NCI-H2081 (cell line): ENCODE measurements around the gene GLI2.

Experiments
- DNase-seq, 2 experiments: peaks; one replicate each; lab custom pipeline; 2025; lab: John Stamatoyannopoulos, UW

Gene GLI2

DNA sequence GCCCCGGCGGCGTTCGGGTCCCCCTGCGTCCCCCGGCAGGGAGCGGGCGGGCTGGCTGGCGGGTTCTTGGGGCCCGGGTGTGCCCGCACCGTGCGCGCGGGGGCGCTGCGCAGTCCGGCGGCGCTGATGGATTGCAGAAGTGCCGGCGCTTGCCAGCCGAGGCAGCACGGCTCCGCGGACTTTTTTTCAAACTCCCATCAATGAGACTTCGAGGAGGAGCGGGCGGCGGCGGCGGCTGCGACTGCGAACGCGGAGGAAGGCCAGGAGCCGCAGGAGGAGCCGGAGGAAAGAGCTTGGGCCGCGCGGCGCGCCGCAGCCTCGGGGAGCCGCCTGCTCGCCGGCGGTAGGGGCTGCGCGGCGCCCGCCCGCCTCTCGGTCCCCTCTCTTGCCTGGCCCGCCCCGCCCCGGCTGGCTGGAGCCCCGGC, at the start of gene GLI2:
Gene GLI2 (plus strand): TSS at position 123 of the 425 bp plus-strand sequence. CDS start 61,453 bp downstream, outside the sequence.
- peak; percentile 41 to 56 for DNase-seq

DNA sequence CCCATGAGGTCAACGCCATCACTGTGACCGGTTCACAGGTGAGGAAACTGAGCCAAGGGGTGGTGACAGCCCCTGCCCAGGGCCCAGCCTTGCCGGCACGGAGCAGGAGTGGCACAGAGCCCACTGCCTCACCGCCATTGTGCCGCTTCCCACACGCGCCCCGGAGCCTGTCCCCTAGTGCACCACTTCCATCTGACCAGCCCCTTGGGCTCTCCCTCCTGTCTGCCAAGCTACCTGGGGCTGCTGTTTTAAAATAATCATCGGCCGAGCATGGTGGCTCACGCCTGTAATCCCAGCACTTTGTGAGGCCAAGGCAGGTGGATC, 49.7 kb upstream of the GLI2 start:
- no peak for DNase-seq

DNA sequence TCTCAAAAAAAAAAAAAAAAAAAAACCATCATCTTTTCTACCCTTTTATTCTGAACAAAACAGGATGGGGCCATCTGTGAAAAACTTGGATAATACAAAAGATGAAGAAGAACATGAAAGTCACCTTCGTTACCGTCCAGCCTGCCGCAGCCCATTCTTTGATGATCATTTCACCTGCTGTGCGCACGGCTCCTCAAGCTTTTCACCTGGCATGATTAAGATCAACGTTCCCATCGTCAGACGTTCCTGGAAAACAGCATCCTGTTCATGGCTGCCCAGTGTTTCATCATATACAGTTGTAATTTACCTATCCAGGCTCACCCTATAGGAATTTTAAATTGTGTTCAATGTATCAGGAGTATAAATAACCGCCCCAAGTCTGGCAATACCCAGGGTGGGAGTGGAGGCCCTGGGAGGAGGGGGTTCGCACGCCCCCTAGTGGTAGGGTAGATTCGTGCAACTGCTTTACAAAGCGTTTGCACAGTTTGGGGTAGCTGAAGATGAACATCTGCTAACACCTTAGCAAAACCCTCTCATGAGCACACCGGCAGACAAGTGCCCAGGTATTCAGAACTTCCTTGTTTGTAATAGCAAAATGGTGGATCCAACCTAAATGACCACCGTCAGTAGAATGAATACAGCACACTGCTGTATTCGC, 49.0 kb upstream of the GLI2 start:
- no peak for DNase-seq

DNA sequence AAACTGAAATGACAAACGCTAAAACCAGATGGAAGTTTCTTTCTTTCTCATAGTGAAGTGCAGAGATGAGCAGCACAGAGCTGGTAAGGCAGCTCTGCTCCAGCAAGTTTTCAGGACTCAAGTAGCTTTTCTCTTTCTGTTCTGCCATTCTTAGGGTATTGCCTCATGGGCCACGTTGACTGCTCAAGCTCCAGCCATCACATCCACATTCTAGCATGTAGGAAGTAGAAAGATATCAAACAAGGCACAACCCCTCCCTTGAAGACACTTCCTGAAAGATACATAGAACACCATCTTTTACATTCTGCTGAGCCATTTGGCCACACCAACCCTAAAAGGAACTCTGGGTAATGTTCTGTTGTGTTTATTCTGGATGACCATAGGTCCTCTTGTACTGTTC, 48.5 kb upstream of the GLI2 start:
- DNase-seq = no peak

GRCh38 chr2:120690521-120690920, 45.1 kb upstream of the GLI2 start:
- no peak for DNase-seq

DNA sequence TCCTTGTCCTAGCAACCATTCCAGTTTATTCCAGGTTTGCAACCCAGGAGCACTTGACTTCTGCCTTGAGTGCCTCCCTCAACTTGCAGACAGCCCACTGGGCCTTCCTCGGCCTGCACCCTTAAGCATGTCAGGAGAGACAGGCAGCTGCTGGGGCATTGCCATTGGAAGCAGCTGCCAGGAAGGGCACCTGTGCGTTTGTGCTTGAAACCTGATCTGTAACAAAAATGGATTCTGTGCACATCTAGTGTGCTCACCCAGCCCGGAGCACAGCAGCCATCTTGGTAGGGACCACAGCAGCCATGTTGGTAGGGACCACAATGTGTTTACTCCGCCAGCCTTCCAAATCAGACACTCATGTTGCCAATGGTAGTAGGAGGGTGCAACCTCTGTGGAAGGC, 44.3 kb upstream of the GLI2 start:
- DNase-seq = peak in 1 of 2 experiments; percentile 15

- DNase-seq = no peak
These were observed 43.0 kb upstream of the GLI2 start for GRCh38 chr2:120692691-120693090.

GRCh38 chr2:120693121-120693520, 42.5 kb upstream of the GLI2 start:
- no peak for DNase-seq

DNA sequence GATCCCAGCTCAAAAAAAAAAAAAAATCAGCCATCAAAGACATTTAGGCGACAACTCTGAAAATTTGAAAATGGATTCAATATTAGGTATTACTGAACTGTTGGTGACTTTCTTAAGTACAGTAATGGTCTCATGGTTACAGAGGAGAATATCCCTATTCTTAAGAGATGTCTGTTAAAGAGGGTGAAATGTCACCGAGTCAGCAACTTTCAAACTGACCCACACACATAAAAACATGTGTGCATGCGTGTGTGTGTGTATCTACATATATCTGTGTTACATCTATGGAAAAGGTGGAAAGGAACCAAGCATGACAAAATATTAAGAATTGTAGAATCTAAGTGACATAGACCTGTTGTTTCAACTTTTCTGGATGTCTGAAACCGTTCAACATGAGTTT, 41.6 kb upstream of the GLI2 start:
- no peak for DNase-seq

DNA sequence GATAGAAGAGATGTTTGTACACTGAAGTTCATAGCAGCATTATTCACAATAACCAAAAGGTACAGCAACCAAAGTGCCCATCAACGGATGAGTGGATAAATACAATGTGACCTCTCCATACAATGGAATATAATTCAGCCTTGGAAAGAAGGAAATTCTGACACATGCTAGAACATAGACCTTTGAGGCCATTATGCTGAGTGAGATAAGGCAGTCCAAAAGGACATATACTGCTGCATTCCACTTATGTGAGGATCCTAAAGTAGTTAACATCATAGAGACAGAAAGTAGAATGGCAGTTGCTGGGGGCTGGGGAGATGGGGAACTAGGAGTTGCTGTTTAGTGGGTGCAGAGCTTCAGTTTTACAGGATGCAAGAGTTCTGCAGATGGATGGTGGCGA, 38.2 kb upstream of the GLI2 start:
- DNase-seq = no peak

DNA sequence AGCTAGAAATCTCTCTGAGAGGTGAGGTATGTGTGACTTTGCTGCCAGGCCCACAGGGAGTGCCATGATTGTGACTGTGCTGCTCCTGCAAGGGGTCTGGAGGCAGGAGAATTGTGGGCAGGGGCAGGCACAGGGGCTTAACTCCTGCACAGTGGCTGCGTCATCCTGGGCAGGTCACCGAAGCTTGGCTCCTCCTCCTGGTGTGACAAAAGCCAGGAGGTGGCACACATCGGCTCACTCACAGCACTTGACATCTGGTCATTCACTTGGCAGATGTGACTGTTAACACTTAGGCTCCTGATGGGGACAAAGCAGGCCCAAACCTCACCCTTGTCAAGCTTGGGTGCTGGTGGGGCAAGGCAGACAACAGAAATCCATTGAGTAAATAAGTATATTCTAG, 36.4 kb upstream of the GLI2 start:
- DNase-seq = no peak

DNA sequence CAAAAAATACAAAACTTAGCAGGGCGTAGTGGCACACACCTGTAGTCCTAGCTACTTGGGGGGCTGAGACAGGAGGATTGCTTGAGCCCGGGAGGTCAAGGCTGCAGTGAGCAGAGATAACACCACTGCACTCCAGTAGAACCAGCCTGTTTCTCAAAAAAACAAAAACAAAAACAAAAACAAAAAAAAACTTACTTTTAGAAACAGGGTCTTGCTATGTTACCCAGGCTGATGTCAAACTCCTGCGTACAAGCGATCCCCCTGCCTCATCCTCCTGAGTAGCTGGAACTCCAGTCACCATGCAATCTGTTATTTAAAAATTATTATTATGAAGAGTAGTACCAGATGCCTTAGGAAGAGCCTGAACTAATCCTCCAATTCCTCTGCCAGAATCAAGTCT, 35.0 kb upstream of the GLI2 start:
- DNase-seq = no peak

- DNase-seq = no peak
These were observed 34.6 kb upstream of the GLI2 start for GRCh38 chr2:120701096-120701495.

DNA sequence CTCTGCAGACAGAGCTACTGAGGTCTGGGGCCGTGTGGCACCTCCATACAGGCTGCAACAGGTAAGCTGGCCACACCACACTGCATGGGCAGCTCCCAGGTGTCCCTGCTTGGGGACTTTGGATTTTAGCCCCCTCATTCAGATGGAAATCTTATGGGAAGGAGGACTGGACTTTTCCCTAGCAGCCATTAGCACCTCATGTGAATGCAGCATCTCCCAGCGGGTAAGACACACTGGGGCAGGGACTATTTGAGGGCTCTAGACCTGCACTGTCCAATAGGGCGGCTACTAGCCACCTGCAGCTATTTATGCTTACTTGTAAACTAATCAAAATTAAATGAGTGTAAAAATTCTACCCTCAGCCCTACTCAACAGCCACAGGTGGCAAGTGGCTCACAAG, 34.2 kb upstream of the GLI2 start:
- no peak for DNase-seq

GRCh38 chr2:120702061-120702460, 33.6 kb upstream of the GLI2 start:
- DNase-seq = no peak

DNA sequence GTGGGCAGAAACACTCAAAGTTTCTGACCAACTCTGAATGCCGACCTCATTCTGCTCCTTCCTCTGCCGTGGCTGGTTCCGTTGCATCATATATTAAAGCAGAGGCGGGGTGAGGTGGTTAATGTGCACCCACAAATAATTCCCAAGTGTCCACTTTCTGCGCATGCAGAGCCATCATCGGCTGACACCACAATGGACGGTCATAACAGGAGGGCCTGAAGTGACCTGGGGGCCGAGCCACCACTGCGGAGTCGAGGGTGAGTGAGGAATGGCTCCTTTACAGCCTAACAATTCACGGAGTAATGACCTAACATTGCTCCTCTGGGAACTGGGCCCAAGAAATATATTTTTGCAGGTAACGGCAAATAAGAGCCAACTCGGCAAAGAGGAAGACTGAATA, 32.9 kb upstream of the GLI2 start:
- no peak for DNase-seq

DNA sequence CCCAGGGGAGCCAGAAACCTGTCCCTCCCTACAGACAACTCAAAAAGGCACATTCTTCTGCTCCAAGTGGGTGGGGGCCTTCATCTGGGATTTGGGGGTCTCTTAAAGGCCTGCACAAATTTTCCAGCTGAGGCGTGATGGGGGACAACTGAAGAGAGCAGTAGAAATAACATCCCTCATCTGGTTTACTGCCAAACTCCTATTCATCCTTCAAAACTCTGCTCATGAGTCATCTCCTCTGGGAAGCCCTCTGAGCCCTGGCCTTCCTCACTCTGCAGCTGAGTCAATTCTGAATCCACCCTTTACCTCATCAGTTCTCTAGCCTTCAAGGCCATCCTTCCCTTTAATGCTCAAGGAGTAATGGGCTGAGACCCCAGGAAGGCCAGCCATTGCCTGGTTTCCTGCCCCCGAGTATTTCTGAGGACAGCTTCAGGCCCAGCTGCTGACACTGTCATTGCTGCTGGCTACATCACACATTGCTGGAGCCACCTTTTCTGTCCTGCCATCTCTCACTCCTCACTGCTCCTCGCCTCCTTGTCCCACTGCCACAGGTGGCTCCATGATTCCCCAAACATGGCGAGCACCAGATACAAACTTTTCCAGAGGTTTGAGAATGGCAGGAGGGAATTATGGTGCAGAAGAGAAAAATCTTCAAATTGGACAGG, 32.2 kb upstream of the GLI2 start:
- DNase-seq = no peak

DNA sequence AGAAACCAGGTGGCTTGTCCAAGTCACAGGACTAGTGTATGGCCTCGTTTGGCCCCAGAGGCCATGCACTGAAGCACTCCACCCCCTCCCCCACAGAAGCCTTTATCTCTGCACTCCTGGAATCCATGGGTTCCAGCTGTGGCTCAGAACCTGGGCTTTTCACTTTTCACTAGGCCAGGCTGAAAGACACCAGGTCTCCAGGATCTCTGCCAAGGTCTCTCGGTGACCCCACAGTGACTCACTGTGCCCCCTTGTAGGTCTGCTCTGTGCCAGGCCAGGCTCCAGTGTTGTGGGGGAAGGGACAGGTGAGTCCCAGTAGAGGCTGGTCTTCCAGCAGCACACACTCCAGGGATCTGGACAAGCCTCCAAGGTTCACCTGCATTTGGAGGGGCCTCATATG, 31.0 kb upstream of the GLI2 start:
- no peak for DNase-seq

DNA sequence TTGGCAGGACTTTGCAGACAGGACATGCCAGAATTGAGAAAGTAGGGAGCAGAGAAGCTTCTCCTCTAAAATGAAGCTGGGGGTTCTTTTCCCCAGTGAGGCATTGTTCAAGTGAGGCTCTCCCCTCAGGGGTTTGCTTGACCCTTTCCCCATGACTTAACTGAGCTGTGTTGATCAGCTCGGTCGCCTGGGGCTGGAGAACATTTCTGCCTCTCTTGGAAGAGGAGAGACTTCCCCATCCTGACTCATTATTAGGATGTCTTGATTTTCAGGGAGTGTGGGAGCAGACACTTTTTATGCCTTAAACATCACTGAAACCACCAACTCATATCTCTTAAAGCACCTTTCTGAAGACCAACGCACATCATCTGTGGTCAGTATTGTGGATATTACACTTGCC, 27.9 kb upstream of the GLI2 start:
- no peak for DNase-seq

GRCh38 chr2:120708944-120709607, 26.6 kb upstream of the GLI2 start:
- DNase-seq = no peak

DNA sequence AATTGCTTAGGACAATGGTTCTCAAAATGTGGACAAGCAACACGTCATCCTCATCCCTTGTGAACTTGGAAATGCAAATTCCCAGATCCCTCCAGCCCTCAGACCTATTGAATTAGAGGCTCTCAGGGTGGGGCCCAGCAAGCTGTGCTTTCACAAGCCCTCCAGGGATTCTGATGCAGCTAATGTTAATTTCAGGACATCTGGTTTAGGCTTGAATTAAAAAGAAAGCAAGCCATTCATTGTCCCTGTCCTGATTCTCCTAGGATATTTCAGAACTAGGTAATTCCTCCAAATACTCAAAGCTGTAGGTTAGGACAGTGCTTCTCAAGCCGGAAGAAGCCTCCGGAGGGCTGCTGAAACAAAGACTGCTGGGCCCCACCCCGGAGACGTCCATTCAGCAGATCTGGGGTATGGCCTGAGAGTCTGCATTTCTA, 26.0 kb upstream of the GLI2 start:
- DNase-seq = no peak

DNA sequence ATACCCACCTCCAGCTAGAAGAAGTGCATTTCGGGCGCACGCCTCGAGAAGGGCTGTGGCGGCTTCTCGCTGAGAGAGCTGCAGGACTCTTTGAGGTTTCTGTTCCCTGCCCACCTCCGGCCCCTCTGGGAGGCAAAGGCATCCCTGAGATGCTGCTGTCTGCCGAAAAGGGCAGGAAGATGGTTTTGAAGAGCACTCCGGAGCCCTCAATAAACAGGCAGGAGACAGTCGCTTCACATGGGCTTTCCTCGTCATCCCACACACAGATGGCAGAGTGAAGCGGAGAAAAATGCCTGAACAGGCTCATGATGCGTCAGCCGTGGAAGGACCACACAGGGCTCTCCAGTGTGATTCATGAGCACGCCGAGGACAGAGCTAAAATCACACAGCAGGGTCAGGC, 25.4 kb upstream of the GLI2 start:
- DNase-seq = no peak

DNA sequence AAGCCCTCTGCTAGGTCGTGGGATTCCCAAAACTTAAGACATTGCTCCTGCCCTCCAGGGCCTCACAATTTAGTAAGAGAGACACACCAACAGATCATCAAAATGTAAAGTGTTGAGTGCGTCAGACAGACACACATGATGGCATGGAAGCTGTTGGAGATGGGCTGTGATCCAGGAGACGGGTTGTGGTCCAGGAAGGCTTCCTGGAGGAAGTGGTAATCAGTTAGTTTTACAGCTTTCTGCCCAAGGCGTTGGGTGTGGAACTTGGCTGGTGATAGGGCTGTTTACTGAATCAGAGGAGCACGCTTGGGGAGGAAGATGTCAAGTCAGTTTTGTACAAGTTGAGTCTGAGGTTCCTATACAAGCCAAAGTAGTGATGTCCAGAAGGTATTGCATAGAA, 24.0 kb upstream of the GLI2 start:
- no peak for DNase-seq
